CD4-positive, alpha-beta memory T cell (primary cell): Measurements from ENCODE around the gene ADAM33. TPM values are rescaled to one million over a fixed set of nuclear protein-coding genes. Genes with fewer than 3 reads are reported as not detected.

Experiments
- CTCF ChIA-PET: fragments of 350-600 bp; sonication (Branson Sonifier 250); formaldehyde crosslinking; loops from one replicate; lab custom pipeline; 2021; ENCODE audit warnings: inconsistent platforms; ENCODE audit not compliant: partially characterized antibody; lab: Charles Lee
- POLR2A ChIA-PET: fragments of 350-600 bp; sonication (Branson Sonifier 250); formaldehyde crosslinking; loops from one replicate; lab custom pipeline; 2021; ENCODE audit not compliant: partially characterized antibody; lab: Charles Lee
- DNase-seq, 5 donors: peaks; one replicate each; pipeline versions ENCODE4 v3.0.0 to v3.0.0-alpha.2; 2020 to 2022; ENCODE audit warnings: mixed read lengths in 1 of 5
- H3K27ac ChIP-seq: one replicate; pipeline ENCODE4 v1.7.0; 2013; ENCODE audit warnings: low read depth, low read length
- H3K27me3 ChIP-seq: 2 replicates; pipeline ENCODE4 v1.7.0; 2013; ENCODE audit warnings: mild to moderate bottlenecking, low read length, moderate library complexity; ENCODE audit not compliant: insufficient read depth
- H3K36me3 ChIP-seq: 2 replicates; pipeline ENCODE4 v1.7.0; 2013; ENCODE audit warnings: mild to moderate bottlenecking, low read length, moderate library complexity; ENCODE audit not compliant: insufficient read depth
- H3K4me1 ChIP-seq: 2 replicates; pipeline ENCODE4 v1.7.0; 2013; ENCODE audit warnings: mild to moderate bottlenecking, low read length, moderate library complexity; ENCODE audit not compliant: insufficient read depth
- H3K4me3 ChIP-seq, 2 donors: one replicate each; pipeline ENCODE4 v1.7.0; 2013; ENCODE audit warnings: low read length in 2 of 2, mild to moderate bottlenecking in 1 of 2
- H3K9me3 ChIP-seq, 2 donors: one replicate each; pipeline ENCODE4 v1.7.0; 2013; ENCODE audit warnings: low read length in 2 of 2, control low read depth in 1 of 2; ENCODE audit not compliant: control insufficient read depth in 1 of 2
- H3K27ac Mint-ChIP-seq, 7 donors: one replicate each; pipeline ENCODE4 v1.8.0; 2020 to 2021; ENCODE audit warnings: mixed read lengths in 7 of 7, mild to moderate bottlenecking in 6 of 7, inconsistent platforms in 3 of 7, moderate library complexity in 3 of 7
- H3K27me3 Mint-ChIP-seq, 2 donors: one replicate each; pipeline ENCODE4 v1.8.0; 2020 to 2021; ENCODE audit warnings: mixed read lengths in 2 of 2
- H3K36me3 Mint-ChIP-seq, 2 donors: one replicate each; pipeline ENCODE4 v1.8.0; 2020 to 2021; ENCODE audit warnings: mixed read lengths in 2 of 2, inconsistent platforms in 1 of 2, mild to moderate bottlenecking in 1 of 2
- H3K4me1 Mint-ChIP-seq, 4 donors: one replicate each; pipeline ENCODE4 v1.8.0; 2020 to 2021; ENCODE audit warnings: mixed read lengths in 4 of 4, mild to moderate bottlenecking in 1 of 4
- H3K4me3 Mint-ChIP-seq, 8 donors: one replicate each; pipeline ENCODE4 v1.8.0; 2020 to 2021; ENCODE audit warnings: mixed read lengths in 8 of 8, mild to moderate bottlenecking in 7 of 8, moderate library complexity in 6 of 8, inconsistent platforms in 3 of 8
- H3K9me3 Mint-ChIP-seq, 8 donors: one replicate each; pipeline ENCODE4 v1.8.0; 2020 to 2021; ENCODE audit warnings: mixed read lengths in 8 of 8, mild to moderate bottlenecking in 5 of 8, inconsistent platforms in 3 of 8, moderate library complexity in 1 of 8
- intact Hi-C: fragments of 100-400 bp; cut with micrococcal nuclease; formaldehyde crosslinking; loops from one replicate; pipeline ENCODE4 v1.15.1; 2023
- polyA plus RNA-seq, 2 donors: library from polyadenylated mRNA; unstranded; fragments of 300-500 nt; fragmentation: Illumina TruSeq; gene quantifications; one replicate each; pipeline ENCODE4 v1.2.3, GENCODE V29; 2021
- total RNA-seq, 2 experiments: library from RNA; stranded (reverse); gene quantifications; one replicate each; pipeline ENCODE4 v1.2.3, GENCODE V29; 2021

Gene ADAM33
- total and polyA plus RNA-seq, 4 experiments from 2014 or later = not detected

DNA sequence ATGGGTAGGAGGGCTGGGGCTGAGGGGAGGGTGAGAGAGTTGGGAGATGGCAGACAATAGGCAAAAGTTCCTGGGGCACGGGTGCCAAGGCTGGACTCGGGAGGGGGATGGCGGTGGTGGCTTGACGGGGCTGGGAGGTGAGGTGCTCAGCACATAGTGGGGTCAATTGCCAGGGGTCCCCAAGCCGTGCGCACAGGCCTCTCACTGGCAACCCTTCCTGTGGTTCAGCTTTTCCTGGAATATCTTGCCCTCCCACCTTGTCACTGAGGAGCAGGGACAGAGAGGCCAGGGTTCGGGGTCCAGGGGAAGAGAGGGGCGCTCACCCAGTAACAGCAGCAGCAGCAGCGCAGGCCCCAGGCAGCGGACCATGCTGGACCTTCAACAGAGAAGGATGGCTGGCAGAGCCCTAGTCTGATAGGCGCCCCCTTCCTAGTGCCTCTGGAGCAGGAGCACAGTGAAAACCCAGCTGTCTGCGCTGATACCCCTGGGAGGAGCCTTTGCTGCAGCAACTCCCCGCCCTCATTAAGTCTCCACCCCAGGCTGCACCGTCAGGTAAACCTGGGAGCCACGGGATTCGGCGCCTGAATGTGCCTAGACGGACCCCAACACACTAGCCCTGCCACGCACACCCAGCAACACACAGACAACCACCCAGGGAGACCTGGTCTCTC is 18.6 kb downstream of the ADAM33 start, which contains the start of gene GFRA4:
GFRA4 (minus strand) TSS at position 369 of the 671 bp plus-strand sequence; CDS start at position 369, 0 bp downstream.
- no peak within 1 kb of the TSS for H3K4me3 Mint-ChIP-seq
- peaks cover 18 to 46% (median 28%) of the 10 kb centered on the region in 4 donors for H3K4me1 Mint-ChIP-seq
- DNase-seq = no peak
- Histone ChIP-seq H3K36me3 (no peaks in the 10 kb centered on the region), H3K4me1 (peaks cover 18% of the 10 kb centered on the region), H3K9me3 (no peaks in the 10 kb centered on the region), H3K4me3 (no peak within 1 kb of the TSS), H3K27ac (no peak within 1 kb of the TSS), H3K27me3 (no peaks in the 10 kb centered on the region)
- H3K9me3 Mint-ChIP-seq = peaks cover 0 to under 1% (median 0%) of the 10 kb centered on the region in 8 donors
- no peaks in the 10 kb centered on the region for H3K36me3 Mint-ChIP-seq
- ChIA-PET POLR2A (no interaction called here), CTCF (interaction anchor here (1.6 kb wide), 1 partner anchor 14 kb away, joined by 4 read pairs; no protein-coding TSS in a partner anchor)
- peaks cover 28 to 32% of the 10 kb centered on the region in 2 donors for H3K27me3 Mint-ChIP-seq
- peak within 1 kb of the TSS in 1 of 7 donors; percentile 29 for H3K27ac Mint-ChIP-seq
- intact Hi-C loops = no loop called here

GRCh38 chr20:3661814-3662665 is 19.8 kb downstream of the ADAM33 start:
- no peaks in the 10 kb centered on the region for H3K36me3 ChIP-seq
- H3K4me3 ChIP-seq = no peak overlapping the region
- DNase-seq = no peak
- Mint-ChIP-seq H3K4me3 (peak overlapping the region in 2 of 8 donors; percentile 29 to 34), H3K27me3 (peaks cover 28 to 32% of the 10 kb centered on the region in 2 donors), H3K9me3 (no peaks in the 10 kb centered on the region), H3K4me1 (peaks cover 16 to 42% (median 25%) of the 10 kb centered on the region in 4 donors), H3K36me3 (no peaks in the 10 kb centered on the region), H3K27ac (no peak overlapping the region)
- ChIA-PET POLR2A (no interaction called here), CTCF (interaction anchor here (1.6 kb wide), 1 partner anchor 15 kb away, joined by 4 read pairs; no protein-coding TSS in a partner anchor)
- no peaks in the 10 kb centered on the region for H3K9me3 ChIP-seq
- H3K27me3 ChIP-seq = no peaks in the 10 kb centered on the region
- H3K4me1 ChIP-seq = peaks cover 18% of the 10 kb centered on the region
- H3K27ac ChIP-seq = no peak overlapping the region
- intact Hi-C loops = no loop called here

GRCh38 chr20:3661060-3661813 is 20.6 kb downstream of the ADAM33 start:
- intact Hi-C loops = no loop called here
- peak overlapping the region in 1 of 8 donors; percentile 22 for H3K4me3 Mint-ChIP-seq

GRCh38 chr20:3660262-3661059 is 21.3 kb downstream of the ADAM33 start:
- no peak overlapping the region for H3K27ac ChIP-seq
- Mint-ChIP-seq H3K4me1 (peaks cover 8 to 28% (median 14%) of the 10 kb centered on the region in 4 donors), H3K27me3 (peaks cover 26 to 28% of the 10 kb centered on the region in 2 donors), H3K4me3 (peak overlapping the region in 1 of 8 donors; percentile 36), H3K27ac (no peak overlapping the region), H3K9me3 (no peaks in the 10 kb centered on the region), H3K36me3 (no peaks in the 10 kb centered on the region)
- CTCF ChIA-PET = no interaction called here
- H3K27me3 ChIP-seq = no peaks in the 10 kb centered on the region
- POLR2A ChIA-PET = no interaction called here
- H3K36me3 ChIP-seq = no peaks in the 10 kb centered on the region
- H3K4me3 ChIP-seq = no peak overlapping the region
- intact Hi-C loops = no loop called here
- no peaks in the 10 kb centered on the region for H3K9me3 ChIP-seq
- no peak for DNase-seq
- H3K4me1 ChIP-seq = peaks cover 7% of the 10 kb centered on the region

More at GRCh38 chr20:3661060-3661813, 20.6 kb downstream of the ADAM33 start:
- H3K27me3 ChIP-seq = no peaks in the 10 kb centered on the region
- no peaks in the 10 kb centered on the region for H3K9me3 ChIP-seq
- Mint-ChIP-seq H3K4me1 (peaks cover 13 to 36% (median 21%) of the 10 kb centered on the region in 4 donors), H3K27me3 (peaks cover 28 to 30% of the 10 kb centered on the region in 2 donors), H3K27ac (no peak overlapping the region), H3K9me3 (no peaks in the 10 kb centered on the region), H3K36me3 (no peaks in the 10 kb centered on the region)
- no peak overlapping the region for H3K27ac ChIP-seq
- H3K4me1 ChIP-seq = peaks cover 14% of the 10 kb centered on the region
- CTCF ChIA-PET = interaction anchor here (1.6 kb wide), 1 partner anchor 16 kb away, joined by 4 read pairs; no protein-coding TSS in a partner anchor
- POLR2A ChIA-PET = no interaction called here
- no peak for DNase-seq
- H3K36me3 ChIP-seq = no peaks in the 10 kb centered on the region
- no peak overlapping the region for H3K4me3 ChIP-seq

- H3K27ac ChIP-seq = no peak overlapping the region
- no peaks in the 10 kb centered on the region for H3K4me1 ChIP-seq
- Mint-ChIP-seq H3K9me3 (no peaks in the 10 kb centered on the region), H3K4me1 (peaks cover 6 to 20% (median 10%) of the 10 kb centered on the region in 4 donors), H3K27ac (no peak overlapping the region), H3K36me3 (no peaks in the 10 kb centered on the region), H3K4me3 (peak overlapping the region in 2 of 8 donors; percentile 36 to 67), H3K27me3 (peaks cover 26 to 28% of the 10 kb centered on the region in 2 donors)
- intact Hi-C loops = no loop called here
- no peaks in the 10 kb centered on the region for H3K27me3 ChIP-seq
- no peaks in the 10 kb centered on the region for H3K36me3 ChIP-seq
- no peaks in the 10 kb centered on the region for H3K9me3 ChIP-seq
- no peak for DNase-seq
- POLR2A ChIA-PET = no interaction called here
- CTCF ChIA-PET = no interaction called here
- no peak overlapping the region for H3K4me3 ChIP-seq
These were observed 22.1 kb downstream of the ADAM33 start for GRCh38 chr20:3659492-3660261.
